ENCODE measurements around the gene NPHP4. TPM values are rescaled to one million over a fixed set of nuclear protein-coding genes. Genes with fewer than 3 reads are reported as not detected.

Gene NPHP4
- total RNA-seq, 1 experiment from 2014 or later: 20.0 TPM

DNA sequence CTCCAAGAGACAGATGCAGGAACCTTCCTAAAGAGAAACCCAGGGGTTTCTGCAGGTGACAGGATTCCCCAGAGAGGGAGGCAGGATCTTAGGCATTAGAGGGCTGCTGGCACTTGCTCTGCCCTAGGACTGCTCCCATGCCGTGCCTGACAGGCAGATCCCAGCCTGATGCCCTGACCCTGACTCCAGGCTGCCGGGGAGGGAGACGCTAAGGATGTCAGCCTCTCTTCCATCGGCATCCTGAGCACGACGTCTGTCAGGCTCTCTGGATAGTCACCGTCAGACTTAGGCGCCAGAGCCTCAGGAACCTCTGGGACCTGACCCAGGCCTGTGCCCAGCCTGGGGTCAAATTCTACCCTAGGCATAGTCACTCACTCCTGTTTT lies 157.1 kb downstream of the NPHP4 start:
- no peak overlapping the region for H3K9ac ChIP-seq (ENCODE audit: low read length)
- TF ChIP-seq CEBPB (IDR thresholded peaks at IDR 0.05; ENCODE audit: low read depth) (no peak), JUND (IDR thresholded peaks at IDR 0.05) (no peak), EZH2 (IDR thresholded peaks at IDR 0.05) (no peak), ZFX (IDR thresholded peaks at IDR 0.05) (no peak), RAD21 (IDR thresholded peaks at IDR 0.05; ENCODE audit: low read depth) (no peak), FOSL1 (IDR thresholded peaks at IDR 0.05; ENCODE audit: low read depth) (no peak)

DNA sequence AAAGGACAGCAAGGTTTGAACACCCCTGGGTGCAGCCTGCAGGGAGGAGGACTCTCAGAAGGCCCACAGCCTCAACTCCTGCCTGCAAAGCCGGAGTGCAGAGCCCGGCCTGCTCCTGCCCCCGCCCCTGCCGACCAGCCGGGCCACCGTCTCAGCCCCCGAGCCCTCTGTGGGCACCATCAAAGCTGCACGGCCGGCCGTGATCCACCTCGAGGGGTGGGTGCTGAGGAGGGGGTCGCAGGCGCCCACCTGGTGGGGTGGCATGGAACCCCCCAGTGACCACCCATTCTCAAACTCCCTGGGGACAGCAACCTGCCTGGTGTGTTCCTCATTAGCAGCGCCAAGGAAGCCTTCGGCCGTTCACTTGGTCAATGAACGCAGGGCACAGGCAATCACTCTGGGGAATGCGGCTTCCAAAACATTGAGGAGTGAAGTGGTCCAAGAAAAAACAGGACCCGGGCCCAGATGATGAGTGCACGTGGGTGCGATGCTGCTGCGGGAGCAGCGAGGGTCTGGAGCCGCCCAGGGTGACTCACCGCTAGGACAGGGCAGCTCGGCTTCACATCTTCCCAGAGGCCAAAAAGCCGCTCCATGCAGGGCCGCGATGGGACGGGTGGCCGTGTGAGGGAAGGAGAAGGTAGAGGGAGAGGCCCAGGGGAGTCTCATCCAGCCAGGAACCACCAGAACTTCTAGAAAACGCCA lies 157.6 kb downstream of the NPHP4 start:
- peaks cover 13% of the 10 kb centered on the region; the same call in 1 of the 2 replicates for H3K27me3 ChIP-seq (ENCODE audit: insufficient read depth, low read length)

More for the DNA sequence above, 157.1 kb downstream of the NPHP4 start:
- no peak overlapping the region for H3K4me3 ChIP-seq (replicated peaks in 1 of 2; ENCODE audit: low read depth in 1 of 2, low read length in 2 of 2)
- no peak overlapping the region for H2AFZ ChIP-seq (ENCODE audit: low read depth, low read length, poor library complexity, severe bottlenecking)
- H4K20me1 ChIP-seq (ENCODE audit: insufficient read depth): no peaks in the 10 kb centered on the region
- no peaks in the 10 kb centered on the region for H3K79me2 ChIP-seq (ENCODE audit: insufficient read depth, low read length)
- intact Hi-C loops (cut with micrococcal nuclease): loop anchor here (10.0 kb wide), 1 partner anchor 190 kb away; no protein-coding TSS in a partner anchor
- peaks cover 15% of the 10 kb centered on the region; the same call in 1 of the 2 replicates for H3K27me3 ChIP-seq (ENCODE audit: insufficient read depth, low read length)
- RAD21 ChIA-PET (ENCODE audit: low non-redundant PET in 1 of 2, low total read pairs in 2 of 2, uncharacterized antibody in 2 of 2, unreplicated experiment in 2 of 2): no interaction called here
- no peak overlapping the region for H3K4me2 ChIP-seq (ENCODE audit: low read length)
- H3K4me1 ChIP-seq (ENCODE audit: control insufficient read depth in 1 of 2, insufficient read depth in 2 of 2, low read length in 2 of 2): no peaks in the 10 kb centered on the region
- DNase-seq (ENCODE audit: low read depth, low spot score) (no peak), ATAC-seq (no peak)
- H3K36me3 ChIP-seq (ENCODE audit: control insufficient read depth in 1 of 2, insufficient read depth in 2 of 2, low read length in 2 of 2): no peaks in the 10 kb centered on the region
- CTCF ChIA-PET: no interaction called here
- H3K9me3 ChIP-seq (ENCODE audit: control insufficient read depth in 1 of 2, insufficient read depth in 1 of 2, low read depth in 1 of 2, low read length in 2 of 2): no peaks in the 10 kb centered on the region
- no peak overlapping the region for H3K27ac ChIP-seq (ENCODE audit: low read depth, low read length)
- H3K9me2 ChIP-seq (ENCODE audit: insufficient read depth): no peaks in the 10 kb centered on the region
- POLR2A ChIA-PET: no interaction called here
- BruUV-seq (replicated peaks): no TSS peak

More for the DNA sequence above, 157.6 kb downstream of the NPHP4 start:
- intact Hi-C loops (cut with micrococcal nuclease): loop anchor here (10.0 kb wide), 1 partner anchor 190 kb away; no protein-coding TSS in a partner anchor
- no peaks in the 10 kb centered on the region for H3K79me2 ChIP-seq (ENCODE audit: insufficient read depth, low read length)
- H4K20me1 ChIP-seq (ENCODE audit: insufficient read depth): no peaks in the 10 kb centered on the region
- H3K36me3 ChIP-seq (ENCODE audit: control insufficient read depth in 1 of 2, insufficient read depth in 2 of 2, low read length in 2 of 2): no peaks in the 10 kb centered on the region
- H3K4me2 ChIP-seq (ENCODE audit: low read length): no peak overlapping the region
- H3K4me1 ChIP-seq (ENCODE audit: control insufficient read depth in 1 of 2, insufficient read depth in 2 of 2, low read length in 2 of 2): no peaks in the 10 kb centered on the region
- no peaks in the 10 kb centered on the region for H3K9me2 ChIP-seq (ENCODE audit: insufficient read depth)
- DNase-seq (ENCODE audit: low read depth, low spot score): no peak
- H3K4me3 ChIP-seq (replicated peaks in 1 of 2; ENCODE audit: low read depth in 1 of 2, low read length in 2 of 2): no peak overlapping the region
- no peak overlapping the region for H3K9ac ChIP-seq (ENCODE audit: low read length)
- TF ChIP-seq, protein P1, sequence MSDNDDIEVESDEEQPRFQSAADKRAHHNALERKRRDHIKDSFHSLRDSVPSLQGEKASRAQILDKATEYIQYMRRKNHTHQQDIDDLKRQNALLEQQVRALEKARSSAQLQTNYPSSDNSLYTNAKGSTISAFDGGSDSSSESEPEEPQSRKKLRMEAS (IDR thresholded peaks at IDR 0.05): no peak
- no peak for TF ChIP-seq FOSL1 (IDR thresholded peaks at IDR 0.05; ENCODE audit: low read depth)
- TF ChIP-seq JUND (IDR thresholded peaks at IDR 0.05): no peak
- no peak for TF ChIP-seq EGR1 (IDR thresholded peaks at IDR 0.05; ENCODE audit: low read depth)
- TF ChIP-seq ZFX (IDR thresholded peaks at IDR 0.05): no peak
- TF ChIP-seq ELF1 (IDR thresholded peaks at IDR 0.05; ENCODE audit: borderline replicate concordance, low read depth): no peak
- no peak for TF ChIP-seq CEBPB (IDR thresholded peaks at IDR 0.05; ENCODE audit: low read depth)
- no peak for TF ChIP-seq YY1 (IDR thresholded peaks at IDR 0.05; ENCODE audit: extremely low read depth, insufficient replicate concordance, low read depth, low read length)
- no peak for TF ChIP-seq SRF (IDR thresholded peaks at IDR 0.05; ENCODE audit: low read depth)
- no peak for TF ChIP-seq EZH2phosphoT487 (IDR thresholded peaks at IDR 0.05; ENCODE audit: borderline replicate concordance)
- TF ChIP-seq, protein P2, sequence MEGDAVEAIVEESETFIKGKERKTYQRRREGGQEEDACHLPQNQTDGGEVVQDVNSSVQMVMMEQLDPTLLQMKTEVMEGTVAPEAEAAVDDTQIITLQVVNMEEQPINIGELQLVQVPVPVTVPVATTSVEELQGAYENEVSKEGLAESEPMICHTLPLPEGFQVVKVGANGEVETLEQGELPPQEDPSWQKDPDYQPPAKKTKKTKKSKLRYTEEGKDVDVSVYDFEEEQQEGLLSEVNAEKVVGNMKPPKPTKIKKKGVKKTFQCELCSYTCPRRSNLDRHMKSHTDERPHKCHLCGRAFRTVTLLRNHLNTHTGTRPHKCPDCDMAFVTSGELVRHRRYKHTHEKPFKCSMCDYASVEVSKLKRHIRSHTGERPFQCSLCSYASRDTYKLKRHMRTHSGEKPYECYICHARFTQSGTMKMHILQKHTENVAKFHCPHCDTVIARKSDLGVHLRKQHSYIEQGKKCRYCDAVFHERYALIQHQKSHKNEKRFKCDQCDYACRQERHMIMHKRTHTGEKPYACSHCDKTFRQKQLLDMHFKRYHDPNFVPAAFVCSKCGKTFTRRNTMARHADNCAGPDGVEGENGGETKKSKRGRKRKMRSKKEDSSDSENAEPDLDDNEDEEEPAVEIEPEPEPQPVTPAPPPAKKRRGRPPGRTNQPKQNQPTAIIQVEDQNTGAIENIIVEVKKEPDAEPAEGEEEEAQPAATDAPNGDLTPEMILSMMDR (IDR thresholded peaks at IDR 0.05 in 2 of 3, conservative IDR thresholded peaks at IDR 0.05 in 1 of 3; ENCODE audit: borderline replicate concordance in 1 of 3, insufficient read depth in 1 of 3, low read depth in 2 of 3, low read length in 2 of 3): no peak
- ATAC-seq: no peak
- no peak overlapping the region for H2AFZ ChIP-seq (ENCODE audit: low read depth, low read length, poor library complexity, severe bottlenecking)
- H3K9me3 ChIP-seq (ENCODE audit: control insufficient read depth in 1 of 2, insufficient read depth in 1 of 2, low read depth in 1 of 2, low read length in 2 of 2): no peaks in the 10 kb centered on the region
- ChIA-PET POLR2A (no interaction called here), CTCF (no interaction called here), RAD21 (ENCODE audit: low non-redundant PET in 1 of 2, low total read pairs in 2 of 2, uncharacterized antibody in 2 of 2, unreplicated experiment in 2 of 2) (no interaction called here)
- no TSS peak for BruUV-seq (replicated peaks)
- no peak overlapping the region for H3K27ac ChIP-seq (ENCODE audit: low read depth, low read length)
